Cardiac fibroblast (primary cell): Measurements from ENCODE around the gene ZFAND3.

Experiments
- DNase-seq, 2 donors: peaks; one replicate each; pipeline versions ENCODE4 v3.0.0 to v3.0.0-alpha.2; 2010; ENCODE audit warnings: low read depth in 2 of 2
- H3K4me3 ChIP-seq, 2 donors: replicated peaks in 1 of 2; 1 replicate in 1 of 2; 2 replicates in 1 of 2; pipeline ENCODE4 v1.5.1; 2011; ENCODE audit warnings: low read depth in 2 of 2, low read length in 2 of 2, mild to moderate bottlenecking in 2 of 2, moderate library complexity in 1 of 2
- CTCF ChIP-seq: IDR thresholded peaks from one replicate; pipeline ENCODE4 v1.5.1; 2011; ENCODE audit warnings: low read depth, mild to moderate bottlenecking, low read length, inconsistent platforms

ZFAND3 gene

GRCh38 chr6:38063973-38064372 lies 244.4 kb downstream of the ZFAND3 start:
- no peak for DNase-seq
- H3K4me3 ChIP-seq, result no peak overlapping the region
- TF ChIP-seq CTCF, result no peak

DNA sequence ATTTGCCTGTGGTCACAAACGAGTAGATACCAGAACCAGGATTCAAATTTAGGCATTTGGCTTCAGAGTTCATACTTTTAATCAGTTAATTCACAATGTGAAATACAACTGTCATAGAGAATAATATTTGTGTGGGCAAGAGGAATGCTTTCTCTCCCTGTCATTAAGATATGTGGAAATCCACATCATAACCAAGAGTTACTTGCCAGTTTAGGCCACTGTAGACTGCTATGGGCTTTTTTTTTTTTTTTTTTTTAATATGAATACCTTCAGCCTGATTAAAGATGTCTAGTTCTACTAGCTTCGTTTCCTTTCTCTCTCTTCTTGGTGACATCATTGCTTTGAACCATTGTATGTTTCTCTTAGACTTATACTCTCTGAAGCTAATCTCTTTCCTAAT lies 244.9 kb downstream of the ZFAND3 start:
- no peak for DNase-seq
- H3K4me3 ChIP-seq, result no peak overlapping the region
- TF ChIP-seq CTCF, result no peak

GRCh38 chr6:38065734-38066305 lies 246.3 kb downstream of the ZFAND3 start:
- no peak overlapping the region for H3K4me3 ChIP-seq
- DNase-seq, result no peak
- no peak for TF ChIP-seq CTCF

- DNase-seq, result no peak
- TF ChIP-seq CTCF, result no peak
- H3K4me3 ChIP-seq, result no peak overlapping the region
These were observed 247.9 kb downstream of the ZFAND3 start for GRCh38 chr6:38067263-38067980.

DNA sequence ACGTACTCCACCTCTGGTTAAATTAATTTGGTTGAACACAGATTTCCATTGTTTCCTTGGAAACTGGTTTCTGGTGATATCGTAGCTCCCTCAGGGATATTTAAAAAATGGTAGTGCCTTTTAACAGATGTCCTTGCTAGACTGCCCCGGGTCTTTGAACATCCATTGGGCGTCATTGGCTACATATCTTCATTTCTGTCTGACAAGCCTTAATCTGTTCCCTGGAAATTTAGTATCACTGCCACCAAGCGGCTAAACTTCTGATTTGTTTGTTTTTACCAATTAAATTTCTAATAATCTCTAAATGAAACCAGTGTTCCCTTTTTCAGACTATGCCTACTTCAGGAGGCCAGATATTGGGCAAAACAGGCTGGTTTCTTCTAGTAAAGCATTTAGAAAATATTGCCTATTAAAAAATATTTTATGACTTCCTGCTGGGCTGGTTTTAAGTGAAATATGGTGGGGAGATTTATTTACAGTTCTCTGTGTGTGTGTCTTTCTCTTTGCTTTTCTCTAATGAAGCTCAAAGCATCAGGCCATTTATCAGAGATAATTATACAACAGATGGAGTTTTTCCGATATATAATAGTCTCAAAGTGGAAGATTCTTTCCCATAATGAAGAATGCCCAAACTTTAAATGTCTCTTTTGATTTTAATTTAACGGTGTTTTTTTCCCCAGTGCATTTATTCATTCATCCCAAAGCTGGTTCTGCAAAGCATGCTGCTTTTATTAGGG lies 249.5 kb downstream of the ZFAND3 start:
- peak; percentile 14 for TF ChIP-seq CTCF
- H3K4me3 ChIP-seq, result no peak overlapping the region
- DNase-seq, result peak; percentile 25 to 34

DNA sequence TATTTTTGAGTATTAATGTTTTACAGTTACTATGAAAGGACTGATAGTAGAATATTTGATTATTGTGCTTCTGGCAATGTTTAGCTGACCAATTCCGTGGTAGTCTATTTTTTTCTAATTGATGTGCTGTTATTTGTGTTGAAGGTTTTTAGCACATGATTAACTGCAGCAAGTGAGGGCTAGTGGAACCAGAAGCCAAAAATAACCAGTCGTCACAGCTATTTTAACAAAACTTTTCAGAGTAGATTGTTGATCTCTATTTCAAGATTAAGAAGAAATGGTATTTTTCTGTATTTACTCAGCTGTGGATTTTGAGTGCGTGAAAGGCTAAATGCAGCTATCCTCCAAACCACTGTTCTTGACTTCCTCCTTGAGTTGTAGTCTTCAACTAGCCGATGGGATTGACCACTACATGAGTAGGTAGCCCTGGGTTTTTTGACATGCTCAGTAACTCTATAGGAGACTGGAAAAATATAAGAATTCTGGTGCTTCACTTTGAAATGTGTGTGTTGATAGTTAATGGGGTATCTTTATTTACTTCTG lies 258.0 kb downstream of the ZFAND3 start:
- no peak for DNase-seq
- no peak overlapping the region for H3K4me3 ChIP-seq
- TF ChIP-seq CTCF, result no peak
